Measurements from ENCODE around the gene KHDRBS2. TPM values are rescaled to one million over a fixed set of nuclear protein-coding genes. Genes with fewer than 3 reads are reported as not detected.

Gene KHDRBS2
- total RNA-seq, 2 donors from 2014 or later: 0.18 to 0.91 TPM

DNA sequence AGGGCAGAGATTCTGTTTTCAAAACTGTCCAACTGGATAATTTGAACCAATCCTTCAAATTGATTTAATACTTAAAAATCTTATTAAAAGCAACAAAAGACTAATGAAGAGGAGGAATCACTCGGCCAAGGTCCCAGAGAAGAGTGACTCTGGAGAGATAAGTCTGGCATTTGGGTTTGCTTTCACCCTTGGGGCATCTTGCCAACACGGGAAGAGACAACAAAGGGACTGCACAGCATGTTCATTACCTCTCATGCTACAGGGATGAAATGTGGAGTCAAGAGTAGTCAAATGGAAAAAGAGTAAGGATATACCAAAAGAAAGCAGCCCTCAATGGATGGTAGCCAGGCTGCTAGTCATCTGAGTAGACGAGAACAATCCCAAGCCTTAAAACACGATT lies 68.2 kb downstream of the KHDRBS2 start:
- intact Hi-C loops (cut with DNase I): no loop called here
- DNase-seq (ENCODE audit: low spot score): no peak
- Histone ChIP-seq H3K36me3 (no peaks in the 10 kb centered on the region), H3K9me3 (no peaks in the 10 kb centered on the region), H3K4me3 (no peak overlapping the region), H3K27me3 (replicated peaks; ENCODE audit: insufficient read depth) (no peaks in the 10 kb centered on the region), H3K27ac (no peak overlapping the region), H3K4me1 (replicated peaks) (no peaks in the 10 kb centered on the region)
- 84% methylated on average over 4 of the region's 4 CpGs for WGBS
- TF ChIP-seq POLR2A (IDR thresholded peaks at IDR 0.05) (no peak), POLR2AphosphoS5 (IDR thresholded peaks at IDR 0.05) (no peak)
- TF ChIP-seq, protein P1, sequence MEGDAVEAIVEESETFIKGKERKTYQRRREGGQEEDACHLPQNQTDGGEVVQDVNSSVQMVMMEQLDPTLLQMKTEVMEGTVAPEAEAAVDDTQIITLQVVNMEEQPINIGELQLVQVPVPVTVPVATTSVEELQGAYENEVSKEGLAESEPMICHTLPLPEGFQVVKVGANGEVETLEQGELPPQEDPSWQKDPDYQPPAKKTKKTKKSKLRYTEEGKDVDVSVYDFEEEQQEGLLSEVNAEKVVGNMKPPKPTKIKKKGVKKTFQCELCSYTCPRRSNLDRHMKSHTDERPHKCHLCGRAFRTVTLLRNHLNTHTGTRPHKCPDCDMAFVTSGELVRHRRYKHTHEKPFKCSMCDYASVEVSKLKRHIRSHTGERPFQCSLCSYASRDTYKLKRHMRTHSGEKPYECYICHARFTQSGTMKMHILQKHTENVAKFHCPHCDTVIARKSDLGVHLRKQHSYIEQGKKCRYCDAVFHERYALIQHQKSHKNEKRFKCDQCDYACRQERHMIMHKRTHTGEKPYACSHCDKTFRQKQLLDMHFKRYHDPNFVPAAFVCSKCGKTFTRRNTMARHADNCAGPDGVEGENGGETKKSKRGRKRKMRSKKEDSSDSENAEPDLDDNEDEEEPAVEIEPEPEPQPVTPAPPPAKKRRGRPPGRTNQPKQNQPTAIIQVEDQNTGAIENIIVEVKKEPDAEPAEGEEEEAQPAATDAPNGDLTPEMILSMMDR (IDR thresholded peaks at IDR 0.05): no peak

DNA sequence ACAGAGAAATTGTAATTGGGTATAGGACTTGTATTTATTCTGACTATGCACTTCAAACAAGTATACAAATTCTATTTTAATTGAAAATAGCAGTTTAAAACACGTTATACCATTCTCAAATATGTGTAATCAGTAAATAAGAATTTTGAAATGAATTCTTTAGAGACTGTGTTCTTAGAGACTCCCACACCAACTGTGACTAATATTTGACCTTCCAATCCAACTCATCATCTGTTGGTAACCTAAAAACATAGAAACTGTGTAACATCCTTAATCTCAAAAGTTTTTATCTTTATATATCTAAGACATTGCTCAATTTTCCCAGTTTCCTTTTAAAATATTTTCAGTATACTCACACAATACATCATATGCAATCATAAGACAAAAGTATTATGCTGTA lies 83.9 kb downstream of the KHDRBS2 start:
- H3K36me3 ChIP-seq: no peaks in the 10 kb centered on the region
- no peaks in the 10 kb centered on the region for H3K27me3 ChIP-seq (replicated peaks; ENCODE audit: insufficient read depth)
- H3K9me3 ChIP-seq: no peaks in the 10 kb centered on the region
- WGBS: 54% methylated on average over 1 of the region's 1 CpG
- no peak overlapping the region for H3K27ac ChIP-seq
- no peak for DNase-seq (ENCODE audit: low spot score)
- no peak overlapping the region for H3K4me3 ChIP-seq
- no peaks in the 10 kb centered on the region for H3K4me1 ChIP-seq (replicated peaks)
- TF ChIP-seq POLR2A (IDR thresholded peaks at IDR 0.05) (no peak), POLR2AphosphoS5 (IDR thresholded peaks at IDR 0.05) (no peak)
- TF ChIP-seq, protein P1 (IDR thresholded peaks at IDR 0.05): no peak
- intact Hi-C loops (cut with DNase I): no loop called here

DNA sequence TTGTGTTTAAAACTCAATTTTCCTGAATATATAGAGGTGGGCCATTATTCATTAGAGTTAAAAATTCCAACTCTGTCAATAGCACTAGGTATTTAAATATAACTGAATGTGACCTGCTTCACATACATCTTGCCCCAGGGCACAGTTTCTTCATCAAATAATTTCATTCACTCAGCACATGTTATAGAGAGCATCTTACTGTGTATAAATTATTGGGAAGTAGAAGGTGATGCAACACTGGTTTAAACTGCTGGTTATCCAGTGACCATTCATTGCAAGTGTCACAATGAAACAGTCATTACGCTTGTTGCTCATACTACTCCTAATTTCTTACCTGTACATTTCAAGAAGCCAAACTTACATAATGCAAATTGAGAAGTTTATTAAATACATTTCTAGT lies 93.4 kb downstream of the KHDRBS2 start:
- 88% methylated on average over 1 of the region's 1 CpG for WGBS
- no peak overlapping the region for H3K27ac ChIP-seq
- H3K36me3 ChIP-seq: no peaks in the 10 kb centered on the region
- TF ChIP-seq, protein P1 (IDR thresholded peaks at IDR 0.05): no peak
- TF ChIP-seq POLR2A (IDR thresholded peaks at IDR 0.05): no peak
- TF ChIP-seq POLR2AphosphoS5 (IDR thresholded peaks at IDR 0.05): no peak
- no peaks in the 10 kb centered on the region for H3K9me3 ChIP-seq
- no peak for DNase-seq (ENCODE audit: low spot score)
- intact Hi-C loops (cut with DNase I): no loop called here
- no peaks in the 10 kb centered on the region for H3K4me1 ChIP-seq (replicated peaks)
- H3K27me3 ChIP-seq (replicated peaks; ENCODE audit: insufficient read depth): no peaks in the 10 kb centered on the region
- H3K4me3 ChIP-seq: no peak overlapping the region

DNA sequence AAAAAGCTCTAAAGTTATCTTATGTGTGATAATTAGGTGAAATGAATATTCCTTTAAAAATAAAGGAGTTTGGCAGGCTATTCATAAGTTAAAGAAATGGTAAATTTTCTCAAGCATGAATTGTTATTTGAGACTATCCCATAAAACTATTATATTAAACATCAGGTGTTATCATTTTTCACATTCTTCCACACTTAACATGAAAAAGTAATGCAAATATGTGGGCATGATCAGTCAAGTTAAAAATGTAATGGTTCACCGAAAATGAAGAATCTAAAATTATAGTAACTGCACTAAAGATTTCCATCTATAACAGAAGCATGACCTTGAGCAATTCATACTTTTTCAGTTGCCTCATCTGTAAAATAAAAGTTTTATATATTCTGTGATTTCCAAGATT lies 110.8 kb downstream of the KHDRBS2 start:
- H3K4me1 ChIP-seq (replicated peaks): no peaks in the 10 kb centered on the region
- 35% methylated on average over 1 of the region's 1 CpG for WGBS
- H3K9me3 ChIP-seq: no peaks in the 10 kb centered on the region
- no peak overlapping the region for H3K4me3 ChIP-seq
- TF ChIP-seq POLR2AphosphoS5 (IDR thresholded peaks at IDR 0.05) (no peak), POLR2A (IDR thresholded peaks at IDR 0.05) (no peak)
- TF ChIP-seq, protein P1 (IDR thresholded peaks at IDR 0.05): no peak
- no peak for DNase-seq (ENCODE audit: low spot score)
- H3K36me3 ChIP-seq: no peaks in the 10 kb centered on the region
- H3K27me3 ChIP-seq (replicated peaks; ENCODE audit: insufficient read depth): no peaks in the 10 kb centered on the region
- intact Hi-C loops (cut with DNase I): no loop called here
- H3K27ac ChIP-seq: no peak overlapping the region

DNA sequence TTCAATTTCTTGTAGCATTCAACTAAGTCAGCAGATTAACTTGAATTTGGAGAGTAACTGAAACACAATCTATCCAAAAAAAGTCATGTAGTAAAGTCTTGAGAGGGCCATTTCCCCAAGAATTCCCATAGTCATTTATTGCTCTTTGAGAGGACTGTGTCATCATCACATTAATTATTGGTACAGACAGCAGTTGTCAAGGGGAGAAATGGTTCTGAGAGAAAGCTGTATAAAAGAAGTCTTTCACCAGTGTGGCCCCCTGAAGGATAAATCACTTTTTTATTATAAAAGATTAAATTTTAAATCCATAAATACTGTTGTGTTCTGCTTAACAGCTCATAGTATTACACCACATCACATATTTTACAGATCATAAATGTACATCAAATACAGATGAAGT lies 111.5 kb downstream of the KHDRBS2 start:
- H3K27ac ChIP-seq: no peak overlapping the region
- H3K4me3 ChIP-seq: no peak overlapping the region
- no peaks in the 10 kb centered on the region for H3K27me3 ChIP-seq (replicated peaks; ENCODE audit: insufficient read depth)
- H3K4me1 ChIP-seq (replicated peaks): no peaks in the 10 kb centered on the region
- intact Hi-C loops (cut with DNase I): no loop called here
- H3K9me3 ChIP-seq: no peaks in the 10 kb centered on the region
- DNase-seq (ENCODE audit: low spot score): no peak
- TF ChIP-seq POLR2AphosphoS5 (IDR thresholded peaks at IDR 0.05) (no peak), POLR2A (IDR thresholded peaks at IDR 0.05) (no peak)
- TF ChIP-seq, protein P1 (IDR thresholded peaks at IDR 0.05): no peak
- H3K36me3 ChIP-seq: no peaks in the 10 kb centered on the region
